ENCODE measurements around the gene TGM5.

The TGM5 gene

DNA sequence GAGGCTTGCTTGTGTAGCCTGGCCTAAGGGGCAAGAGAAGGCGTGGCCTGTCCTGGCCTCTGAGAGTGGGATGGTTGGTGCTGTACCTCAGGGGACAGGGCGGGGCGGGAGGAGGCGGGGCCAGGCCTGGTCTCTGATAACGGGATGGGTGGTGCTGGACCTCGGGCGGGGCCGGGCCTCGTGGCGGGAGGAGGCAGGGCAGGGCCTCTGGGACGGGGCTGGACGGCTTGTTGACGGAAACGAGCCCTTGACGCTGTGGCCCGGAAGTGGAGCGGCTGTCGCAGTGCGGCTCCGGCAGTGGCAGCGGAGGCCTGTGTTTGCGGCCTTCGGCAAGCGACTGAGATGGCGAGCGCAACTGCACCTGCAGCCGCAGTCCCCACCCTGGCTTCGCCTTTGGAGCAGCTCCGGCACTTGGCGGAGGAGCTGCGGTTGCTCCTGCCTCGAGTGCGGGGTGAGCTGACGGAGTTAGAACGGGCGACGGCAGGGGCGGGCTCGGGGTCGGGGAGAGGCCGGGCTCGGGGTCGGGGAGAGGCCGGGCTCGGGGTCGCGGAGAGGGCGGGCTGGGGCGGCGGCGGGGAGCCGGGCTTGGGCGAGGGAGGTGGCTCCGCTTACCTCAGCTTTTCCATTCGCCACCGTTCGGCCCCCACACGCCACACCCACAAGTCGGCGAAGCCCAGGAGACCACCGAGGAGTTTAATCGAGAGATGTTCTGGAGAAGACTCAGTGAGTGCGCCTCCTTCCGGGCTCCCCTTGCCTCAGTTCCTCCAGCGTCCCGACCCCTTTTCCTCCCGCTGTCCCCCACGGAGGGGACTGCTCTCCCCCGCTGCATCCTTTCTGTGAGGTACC, 81.3 kb downstream of the TGM5 start, which contains the start of gene CCNDBP1:
Gene CCNDBP1, plus strand, starts transcription at position 247 of the 846 bp plus-strand sequence. Its CDS starts 96 bp downstream, at position 343.
- peak; percentile 60 for DNase-seq

DNA sequence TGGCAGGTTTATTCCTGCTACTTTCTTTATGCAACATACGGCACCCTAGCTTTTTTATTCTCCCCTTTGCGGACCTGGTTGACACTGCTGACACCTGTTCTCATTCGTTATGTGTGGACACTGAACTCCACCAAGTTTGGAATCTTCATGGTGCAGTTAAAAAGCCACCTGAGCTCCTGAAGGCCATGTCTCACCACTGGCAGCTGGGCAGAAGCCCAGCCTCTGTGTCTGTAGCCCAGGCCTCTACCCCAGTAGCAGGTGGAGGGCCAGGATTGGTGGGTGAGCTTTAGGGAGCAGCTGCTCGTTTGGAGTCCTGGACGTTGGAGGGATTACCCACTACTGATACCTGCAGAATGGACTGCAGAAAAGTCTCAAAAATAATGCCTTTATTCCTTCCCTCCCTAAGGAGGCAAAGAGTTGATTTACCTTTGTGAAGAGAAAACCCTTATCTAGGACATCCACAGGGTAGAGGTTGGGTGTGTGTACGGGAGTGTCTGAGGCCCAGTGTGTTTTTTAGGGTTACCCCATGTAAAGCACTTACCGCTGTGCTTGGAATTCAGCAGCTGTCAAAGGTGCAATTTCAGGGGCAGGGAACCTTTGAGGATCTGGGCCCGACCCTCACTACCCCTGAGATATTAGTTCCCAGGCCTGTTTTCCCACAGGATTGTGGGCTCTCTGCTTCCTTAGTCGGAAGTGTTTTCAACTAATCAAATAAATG, 82.2 kb downstream of the TGM5 start:
- DNase-seq = no peak

DNA sequence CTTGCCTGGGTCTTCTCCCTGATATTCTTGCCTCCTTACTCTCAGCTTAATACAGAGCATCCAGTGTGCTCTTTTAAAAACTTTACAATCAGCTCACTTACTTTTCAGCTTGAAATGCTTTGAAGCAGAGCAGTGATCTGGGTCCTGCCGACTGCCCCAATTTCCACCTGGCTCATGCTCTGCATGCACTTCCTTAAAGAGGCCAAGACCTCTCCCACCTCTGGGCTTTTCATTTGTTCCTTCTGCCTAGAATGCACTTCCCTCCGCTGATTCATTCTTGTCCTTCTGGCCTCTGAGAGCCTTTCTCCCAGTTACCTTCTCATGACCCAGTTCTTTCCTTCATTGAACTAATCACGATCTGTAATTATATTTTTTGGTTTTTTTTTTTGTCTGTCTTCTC, 83.5 kb downstream of the TGM5 start:
- DNase-seq = no peak
